OCI-M2 (cell line): Measurements from ENCODE around the gene PDIK1L.

Experiments
- DNase-seq: peaks from one replicate; lab custom pipeline; 2025; ENCODE audit not compliant: unreplicated experiment; lab: John Stamatoyannopoulos, UW

The PDIK1L gene

DNA sequence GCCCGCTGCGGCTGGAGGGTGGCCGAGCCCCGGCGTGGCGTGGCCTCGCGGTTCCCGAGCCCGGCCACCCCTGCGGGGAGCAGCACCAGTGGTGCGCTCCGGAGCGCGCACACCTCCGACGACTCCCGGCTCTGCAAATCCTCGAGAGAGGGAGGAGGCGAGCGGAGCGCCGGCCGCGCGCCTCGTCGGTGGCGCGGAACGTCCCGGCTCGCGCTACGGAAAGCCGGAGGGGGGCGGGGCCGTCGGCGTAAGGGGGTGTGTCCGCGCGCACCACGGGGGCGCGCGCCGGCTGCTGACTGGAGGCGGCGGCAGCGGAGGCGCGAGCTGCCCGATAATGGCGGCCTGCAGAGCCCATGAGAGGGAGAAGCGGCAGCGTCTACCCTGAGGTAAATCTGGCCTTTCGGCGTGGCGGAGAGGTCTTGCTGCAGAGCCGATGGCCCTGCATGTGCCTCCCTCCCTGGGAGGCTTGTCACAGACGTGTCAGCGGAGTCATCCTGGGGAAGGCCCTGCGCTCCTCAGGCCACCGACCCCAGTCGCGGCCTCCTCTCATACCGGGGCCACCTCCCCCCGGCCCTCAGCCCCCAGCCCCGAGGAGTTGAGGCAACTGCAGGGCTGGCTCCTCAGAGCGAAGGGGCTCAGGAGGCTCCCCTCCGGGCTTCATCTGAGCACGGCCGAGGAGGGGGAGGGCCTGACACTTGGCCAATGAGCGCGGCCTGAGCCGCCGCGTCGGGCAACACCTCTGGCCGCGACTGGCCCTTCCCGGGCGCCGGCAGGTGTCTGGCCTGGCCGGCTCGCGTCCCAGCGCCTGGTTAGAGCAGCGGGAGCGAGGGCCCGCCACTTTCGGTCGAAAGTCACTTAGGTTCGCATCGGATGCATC is at the start of gene PDIK1L:
Gene PDIK1L, plus strand, starts transcription at position 295 of the 877 bp plus-strand sequence. CDS start 2,485 bp downstream, outside the sequence.
- DNase-seq, result no peak

DNA sequence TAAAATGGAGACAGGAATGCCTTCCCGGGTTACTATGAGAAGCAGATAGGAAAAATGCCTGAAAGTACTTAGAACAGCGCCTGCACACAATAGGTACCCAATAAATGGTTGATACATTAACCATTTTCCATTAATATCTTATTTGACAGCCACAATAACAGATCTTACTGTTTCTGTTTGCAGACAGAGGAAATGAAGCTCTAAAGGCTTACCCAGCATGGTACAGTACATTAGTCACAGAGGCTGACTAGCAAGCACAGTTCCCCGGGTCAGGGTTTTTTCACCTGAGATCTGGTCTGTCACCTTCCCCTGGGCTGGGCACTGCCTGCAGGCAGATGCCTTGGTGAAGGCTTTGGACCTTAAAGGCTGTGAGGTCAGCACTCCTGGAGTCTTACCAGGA is 47.1 kb upstream of the PDIK1L start:
- DNase-seq, result no peak

DNA sequence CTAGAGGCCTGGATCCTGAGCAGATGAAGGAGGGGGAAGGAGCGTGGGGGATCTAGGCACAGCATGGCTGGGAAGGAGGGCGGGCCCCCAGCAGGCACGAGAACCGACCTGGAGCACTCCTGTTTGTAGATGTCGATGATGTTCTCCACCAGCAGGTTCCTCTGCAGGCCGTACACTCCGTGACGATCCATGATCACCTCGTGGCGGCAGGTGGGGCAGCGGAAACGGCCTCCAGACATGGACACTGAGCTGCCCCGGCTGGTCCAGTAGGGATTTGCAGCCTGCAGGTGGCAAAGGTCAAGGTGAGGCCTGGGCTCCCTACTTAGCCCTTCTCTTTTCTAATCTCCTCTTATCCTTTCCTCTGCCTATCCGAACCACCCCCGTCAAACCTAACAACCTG is 45.5 kb upstream of the PDIK1L start:
- DNase-seq, result no peak

- DNase-seq, result no peak
These were observed 44.8 kb upstream of the PDIK1L start for GRCh38 chr1:26066857-26067256.

DNA sequence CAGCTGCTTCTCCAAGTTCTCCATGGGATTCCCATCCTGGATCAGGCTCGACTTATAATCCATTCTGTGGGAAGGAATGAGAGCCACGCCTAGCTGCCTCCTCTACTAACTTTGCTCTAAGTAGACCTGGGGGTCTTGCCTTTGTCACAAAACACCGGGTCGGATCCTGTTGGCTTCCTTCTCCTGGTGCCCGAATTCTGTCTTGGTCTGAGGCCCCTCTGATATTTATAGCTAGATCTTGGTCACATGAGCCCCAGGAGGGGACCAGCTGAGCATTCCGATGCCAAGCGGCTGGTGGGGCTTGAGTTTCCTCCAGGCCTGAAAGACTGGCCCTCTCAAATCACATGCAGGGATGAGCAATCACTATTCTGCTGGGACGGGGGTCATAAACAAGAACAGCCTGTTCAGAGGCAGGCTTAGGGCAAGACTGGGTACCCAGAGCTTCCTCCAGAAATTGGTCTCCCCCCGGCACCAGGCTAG is 44.2 kb upstream of the PDIK1L start, which contains the start of gene TRIM63:
Gene TRIM63, minus strand, starts transcription at position 199 of the 480 bp plus-strand sequence. Its CDS starts 136 bp downstream, at position 63.
- DNase-seq, result no peak

DNA sequence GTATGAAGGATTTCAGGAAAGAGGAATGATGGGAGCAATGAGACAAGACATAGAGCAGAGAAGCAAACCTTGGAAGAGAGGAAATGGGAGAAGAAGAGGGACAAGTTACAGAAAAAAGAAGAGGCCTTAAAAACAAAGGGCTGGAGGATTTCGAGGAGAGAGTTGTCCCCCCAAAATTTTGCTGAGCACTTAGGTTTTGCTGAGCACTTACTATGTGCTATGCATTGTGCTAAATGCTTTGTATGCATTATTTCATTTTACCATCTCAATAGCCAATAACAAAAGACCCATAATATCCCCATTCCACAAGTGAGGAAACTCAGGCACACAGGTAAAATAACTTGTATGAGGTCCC is 41.7 kb upstream of the PDIK1L start:
- DNase-seq, result no peak

- DNase-seq, result peak; percentile 57
These were observed 41.2 kb upstream of the PDIK1L start for GRCh38 chr1:26070296-26070962.

DNA sequence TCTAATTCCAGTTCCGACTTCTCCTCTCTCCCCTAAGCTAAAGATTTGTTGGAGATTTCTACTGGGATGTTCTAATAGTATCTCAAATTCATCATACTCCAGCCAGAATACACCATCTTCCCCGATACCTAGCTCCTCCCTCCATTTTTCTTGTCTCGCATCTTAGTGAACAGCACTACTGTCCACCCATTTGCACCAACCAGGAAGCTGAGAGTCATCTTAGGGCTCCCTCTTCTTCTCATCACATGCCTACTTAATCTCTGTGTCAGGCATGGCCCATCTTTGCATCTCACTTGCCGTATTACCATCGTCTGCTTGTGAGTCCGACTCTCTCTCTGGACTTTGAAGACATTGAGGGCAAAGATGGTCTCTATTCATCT is 40.7 kb upstream of the PDIK1L start:
- DNase-seq, result no peak

DNA sequence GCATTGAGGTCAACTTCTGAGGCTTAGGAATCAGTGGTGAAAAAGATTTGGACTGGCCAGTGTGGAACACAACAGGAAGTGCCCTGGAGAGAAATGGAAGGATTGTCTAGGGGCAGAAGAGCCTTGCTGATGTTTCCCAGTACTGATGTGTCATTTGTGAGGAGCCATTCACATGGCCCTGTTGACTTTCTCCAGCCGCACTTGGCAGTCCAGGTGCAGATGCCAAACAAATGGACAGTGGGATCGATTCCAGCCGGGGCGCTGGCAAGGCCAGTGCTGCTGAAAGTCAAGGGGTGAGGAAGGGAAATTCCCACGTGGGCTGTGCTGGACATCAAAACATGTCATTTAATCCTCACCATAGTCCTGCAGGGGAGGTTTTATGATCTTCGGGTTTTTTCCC is 39.3 kb upstream of the PDIK1L start:
- DNase-seq, result no peak

GRCh38 chr1:26075421-26076144 is 36.0 kb upstream of the PDIK1L start:
- no peak for DNase-seq

- DNase-seq, result no peak
These were observed 34.1 kb upstream of the PDIK1L start for GRCh38 chr1:26077524-26077923.

DNA sequence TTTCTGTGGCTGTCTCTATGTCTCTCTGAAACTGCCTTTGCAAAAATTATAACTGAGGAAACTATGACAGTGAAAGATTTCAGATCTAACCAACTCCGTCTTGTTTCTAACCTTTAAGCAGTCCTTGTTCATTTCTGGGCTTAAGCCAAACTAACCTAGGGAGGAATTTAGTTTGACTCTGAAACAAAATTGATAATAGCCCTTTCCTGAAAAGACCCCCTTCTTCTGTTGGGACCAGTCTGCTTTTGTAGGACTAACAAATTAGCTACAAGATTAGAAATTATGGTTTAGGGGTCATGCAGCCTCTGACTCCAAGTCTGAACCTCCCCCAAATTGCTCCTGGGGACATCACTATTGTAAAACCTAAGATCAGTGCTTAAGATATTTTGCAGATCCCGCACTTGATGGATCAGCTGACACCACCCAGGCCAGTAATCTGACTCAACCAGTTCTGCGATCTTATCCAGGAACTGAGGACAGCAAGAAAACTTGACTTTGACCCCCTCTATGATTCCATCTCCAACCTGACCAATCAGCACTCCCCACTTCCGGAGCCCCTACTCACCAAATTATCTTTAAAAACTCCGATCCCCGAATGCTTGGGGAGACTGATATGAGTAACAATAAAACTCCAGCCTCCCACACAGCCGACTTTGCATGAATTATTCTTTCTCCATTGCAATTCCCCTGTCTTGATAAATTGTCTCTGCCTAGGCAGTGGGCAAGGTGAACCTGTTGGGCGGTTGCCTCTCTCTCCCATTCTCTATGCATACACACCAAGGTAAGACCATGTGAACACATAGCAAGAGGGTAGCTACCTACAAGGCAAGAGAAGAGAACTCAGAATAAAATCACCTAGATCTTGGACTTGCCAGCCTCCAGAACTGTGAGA is 33.1 kb upstream of the PDIK1L start:
- DNase-seq, result peak; percentile 49

DNA sequence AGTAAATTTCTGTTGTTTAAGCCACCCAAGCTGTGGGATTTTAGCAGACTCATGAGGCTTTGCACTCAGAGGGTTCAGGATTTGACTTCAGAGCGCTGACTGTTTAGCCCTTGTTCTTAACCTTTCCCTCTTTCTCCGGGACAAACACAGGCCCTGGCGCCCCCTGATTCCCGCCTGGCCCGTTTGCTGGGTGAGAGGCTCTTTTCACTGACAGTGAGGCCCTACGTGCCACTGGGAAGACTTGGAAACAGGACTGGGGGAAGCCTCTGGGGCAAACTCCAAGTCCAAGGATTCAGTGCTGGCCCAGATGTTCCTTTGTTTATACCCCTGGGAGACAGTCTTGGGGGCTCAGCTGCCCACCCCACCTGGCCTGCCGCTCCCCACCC is 32.5 kb upstream of the PDIK1L start:
- DNase-seq, result no peak

- DNase-seq, result no peak
These were observed 31.4 kb upstream of the PDIK1L start for GRCh38 chr1:26079960-26080814.

DNA sequence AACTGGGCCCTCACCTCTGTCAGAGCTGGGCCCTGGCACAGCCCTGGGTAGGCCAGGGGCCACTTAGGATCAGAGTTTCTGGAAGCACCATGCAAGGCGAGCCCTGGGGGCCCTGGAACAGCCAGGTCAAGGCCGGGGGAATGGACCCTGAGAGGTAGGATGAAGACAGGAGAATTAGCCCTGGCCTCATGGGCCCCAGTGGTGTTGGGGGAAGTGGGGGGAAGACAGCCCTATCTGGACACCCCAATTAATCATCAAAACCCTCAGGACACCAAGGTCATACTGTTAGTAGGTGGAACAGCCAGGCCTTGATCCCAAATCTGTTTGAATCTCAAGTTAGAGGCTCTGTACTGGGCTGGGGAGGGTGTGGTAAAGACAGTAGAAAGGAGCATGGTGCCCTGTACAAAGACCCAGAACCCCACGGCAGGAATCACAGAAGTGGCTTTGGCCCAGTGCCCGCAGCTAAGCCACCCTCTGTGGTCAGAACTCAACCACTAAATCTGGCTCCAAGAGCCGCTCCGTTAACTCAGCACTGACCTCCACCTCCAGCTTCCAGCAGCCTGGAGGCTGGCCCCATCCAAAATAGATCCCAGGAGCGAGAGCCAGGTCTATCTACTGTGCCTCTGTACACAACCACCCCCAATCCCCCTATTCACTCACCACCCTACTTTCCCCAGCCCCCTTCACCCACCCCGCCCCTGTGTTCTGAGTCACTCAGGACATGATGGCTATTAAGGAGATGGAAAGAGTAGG is 30.2 kb upstream of the PDIK1L start:
- DNase-seq, result no peak

DNA sequence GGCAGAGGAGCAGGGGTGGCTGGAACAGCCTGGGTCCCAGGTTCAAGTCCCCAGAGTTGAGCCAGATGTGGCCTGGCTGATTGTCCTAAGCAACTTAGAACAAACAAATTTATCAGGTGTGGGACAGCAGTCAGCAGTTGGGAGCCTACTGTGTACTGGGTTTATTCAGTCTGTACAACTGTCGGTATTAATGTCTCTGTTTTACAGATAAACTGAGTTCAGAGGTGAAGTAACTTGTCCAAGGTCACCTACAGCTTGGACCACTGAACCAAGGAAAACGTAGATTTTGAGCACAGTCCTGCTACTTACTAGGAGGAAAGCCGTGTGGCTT is 29.6 kb upstream of the PDIK1L start:
- DNase-seq, result no peak

- no peak for DNase-seq
These were observed 28.4 kb upstream of the PDIK1L start for GRCh38 chr1:26083208-26083607.

- DNase-seq, result no peak
These were observed 27.5 kb upstream of the PDIK1L start for GRCh38 chr1:26084091-26084561.

DNA sequence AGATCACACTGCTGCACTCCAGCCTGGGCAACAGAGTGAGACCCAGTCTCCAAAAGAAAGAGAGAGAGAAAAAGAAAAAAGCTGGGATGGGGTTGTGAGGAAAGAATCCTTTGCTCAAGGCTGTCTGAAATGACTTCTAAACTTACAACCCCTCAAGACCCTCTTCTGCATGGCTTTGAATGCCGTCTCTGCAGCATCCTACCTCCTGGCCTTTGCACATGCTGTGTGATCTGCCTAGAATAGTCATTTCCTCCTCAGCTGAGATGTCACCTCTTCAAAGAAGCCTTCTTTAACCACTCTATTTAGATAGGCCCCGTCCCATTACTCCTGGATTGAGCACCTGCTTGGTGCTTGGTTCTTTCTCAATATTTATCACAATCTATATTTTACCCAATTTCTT is 26.8 kb upstream of the PDIK1L start:
- DNase-seq, result no peak
